DMS53 (cell line): ENCODE results near the gene CLSTN3.

Experiments used
- DNase-seq: peaks from one replicate; lab custom pipeline; 2025; lab: John Stamatoyannopoulos, UW

Gene CLSTN3

DNA sequence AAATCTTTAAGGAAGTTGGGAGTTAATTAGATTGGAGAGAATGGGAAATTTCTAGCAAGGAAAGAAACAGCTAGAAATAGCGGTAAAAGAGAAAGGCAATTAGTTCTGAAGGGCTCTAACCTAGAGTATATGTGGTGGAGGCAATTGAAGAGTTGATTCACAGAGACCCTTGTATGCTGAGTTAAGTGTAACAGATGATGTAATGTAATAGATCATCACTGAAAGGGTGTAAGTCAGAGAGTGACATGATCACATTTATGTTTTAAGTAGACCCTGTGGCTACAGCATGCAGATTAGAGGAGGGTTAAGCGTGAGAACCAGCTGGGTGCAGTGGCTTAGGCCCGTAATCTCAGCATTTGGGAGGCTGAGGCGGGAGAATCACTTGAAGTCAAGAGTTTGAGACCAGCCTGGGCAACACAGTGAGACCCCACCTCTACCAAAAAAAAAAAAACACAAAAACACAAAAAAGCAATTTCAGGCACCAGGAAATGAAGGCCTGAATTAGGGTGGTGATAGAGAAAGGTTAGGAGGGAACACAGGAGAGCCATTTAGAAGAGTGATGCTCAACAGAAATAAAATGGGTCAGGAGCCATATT is 4.4 kb upstream of the CLSTN3 start:
- no peak for DNase-seq

- DNase-seq, result no peak
These were observed 2.1 kb upstream of the CLSTN3 start for GRCh38 chr12:7127916-7128626.

- peak; percentile 42 for DNase-seq
These were observed 1.4 kb upstream of the CLSTN3 start, which contains the start of gene RBP5 for GRCh38 chr12:7128681-7129286. TSS of gene RBP5 (minus strand) at chr12:7128889. CDS start at chr12:7128775, 114 bp downstream.

GRCh38 chr12:7129287-7129871 is 792 bp upstream of the CLSTN3 start:
- DNase-seq, result peak; percentile 56

DNA sequence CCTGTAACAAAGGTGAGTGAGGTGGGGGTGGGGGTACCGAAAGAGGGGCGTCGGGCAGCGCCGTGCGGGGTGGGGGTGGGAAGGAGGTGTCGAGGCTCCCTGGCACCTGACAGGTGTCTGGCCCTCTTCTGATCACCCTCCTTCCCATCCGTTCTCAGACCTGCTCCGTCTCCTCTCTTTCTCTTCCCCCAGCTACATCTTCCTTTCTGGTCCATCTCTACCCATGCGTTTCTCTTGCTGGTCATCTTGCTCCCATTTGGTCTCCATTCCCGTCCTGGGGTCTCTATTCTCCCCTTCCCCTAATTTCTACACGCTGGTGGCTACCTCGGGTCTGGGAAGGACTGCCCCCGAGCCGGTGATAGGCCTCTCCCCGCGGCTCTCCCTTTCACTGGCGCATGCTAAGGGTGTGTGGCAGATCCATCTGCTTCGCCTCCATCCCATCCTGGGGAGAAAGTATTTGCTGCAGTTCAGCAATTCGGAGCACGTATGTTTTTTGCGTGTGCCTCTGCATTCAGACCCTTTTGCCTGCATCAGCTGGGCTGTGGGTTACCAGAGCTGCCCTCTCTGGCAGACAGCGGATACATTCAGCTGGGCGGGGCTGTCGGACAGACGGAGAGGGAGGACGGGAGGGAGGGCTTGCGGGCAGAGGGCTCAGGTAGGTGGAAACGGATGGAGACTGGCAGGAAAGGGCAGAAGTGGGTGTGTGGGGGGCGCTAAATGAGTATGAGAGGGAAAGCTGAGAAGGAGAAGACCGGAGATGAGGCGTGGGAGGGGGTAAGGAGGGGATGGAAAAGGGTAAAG is 730 bp downstream of the CLSTN3 start:
- DNase-seq, result peak; percentile 89

DNA sequence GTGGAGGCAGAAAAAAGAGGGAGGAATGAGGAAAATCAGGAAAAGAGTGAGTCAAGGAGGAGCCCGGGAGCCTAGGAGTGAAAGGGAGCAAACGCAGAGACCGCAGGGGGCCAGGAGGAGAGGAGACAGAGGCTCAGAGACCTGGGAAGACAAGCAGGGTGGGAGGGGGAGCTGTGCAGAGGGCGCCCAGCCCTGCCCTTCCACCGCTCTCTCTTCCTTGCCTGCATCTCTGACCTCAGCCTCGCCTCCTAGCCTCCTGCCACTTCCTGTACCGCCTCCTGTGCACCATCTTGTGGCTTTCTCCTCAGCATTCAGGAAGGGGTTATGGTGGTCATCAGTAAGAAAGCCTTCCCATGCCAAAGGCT is 1.3 kb downstream of the CLSTN3 start:
- peak; percentile 60 for DNase-seq

GRCh38 chr12:7134396-7135166 is 4.4 kb downstream of the CLSTN3 start:
- DNase-seq, result no peak

- no peak for DNase-seq
These were observed 5.9 kb downstream of the CLSTN3 start for GRCh38 chr12:7136071-7136470.

- no peak for DNase-seq
These were observed 6.5 kb downstream of the CLSTN3 start for GRCh38 chr12:7136676-7137075.

DNA sequence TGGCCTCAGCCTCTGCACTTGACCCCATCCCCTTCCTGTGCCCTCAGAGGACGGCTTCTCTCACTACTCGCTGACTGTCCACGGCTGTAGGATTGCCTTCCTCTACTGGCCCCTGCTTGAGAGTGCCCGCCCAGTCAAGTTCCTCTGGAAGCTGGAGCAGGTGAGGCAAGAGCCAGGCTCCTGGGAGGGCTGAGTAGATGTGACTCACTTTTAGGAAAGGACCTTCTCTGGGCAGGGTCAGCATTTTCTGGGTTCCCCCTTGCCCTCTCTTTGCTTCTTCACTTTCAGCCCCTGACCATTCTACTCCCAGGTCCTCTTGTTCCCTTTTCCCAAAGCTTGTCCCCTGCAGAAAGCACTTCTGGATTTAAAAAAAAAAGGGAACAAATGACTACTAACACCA is 7.7 kb downstream of the CLSTN3 start:
- no peak for DNase-seq

DNA sequence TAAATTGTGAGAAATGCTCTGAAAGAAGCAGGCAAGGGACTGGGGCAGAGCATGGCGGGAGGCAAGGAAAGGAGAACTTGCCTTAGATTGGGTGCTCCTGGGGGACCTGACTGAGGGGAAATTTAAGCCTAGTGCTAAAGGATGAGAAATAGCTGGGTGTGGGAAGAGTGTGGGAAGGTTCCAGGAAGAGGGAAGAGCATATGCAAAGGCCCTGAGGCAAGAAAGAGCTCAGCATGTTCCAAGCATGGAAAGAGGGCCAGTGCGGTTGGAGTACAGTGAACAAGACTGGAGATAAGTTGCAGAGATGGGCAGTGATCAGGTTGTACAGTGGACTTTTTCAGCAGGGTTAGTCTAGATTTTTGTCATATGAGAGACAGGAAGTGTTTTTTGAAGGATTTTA is 9.0 kb downstream of the CLSTN3 start:
- no peak for DNase-seq

DNA sequence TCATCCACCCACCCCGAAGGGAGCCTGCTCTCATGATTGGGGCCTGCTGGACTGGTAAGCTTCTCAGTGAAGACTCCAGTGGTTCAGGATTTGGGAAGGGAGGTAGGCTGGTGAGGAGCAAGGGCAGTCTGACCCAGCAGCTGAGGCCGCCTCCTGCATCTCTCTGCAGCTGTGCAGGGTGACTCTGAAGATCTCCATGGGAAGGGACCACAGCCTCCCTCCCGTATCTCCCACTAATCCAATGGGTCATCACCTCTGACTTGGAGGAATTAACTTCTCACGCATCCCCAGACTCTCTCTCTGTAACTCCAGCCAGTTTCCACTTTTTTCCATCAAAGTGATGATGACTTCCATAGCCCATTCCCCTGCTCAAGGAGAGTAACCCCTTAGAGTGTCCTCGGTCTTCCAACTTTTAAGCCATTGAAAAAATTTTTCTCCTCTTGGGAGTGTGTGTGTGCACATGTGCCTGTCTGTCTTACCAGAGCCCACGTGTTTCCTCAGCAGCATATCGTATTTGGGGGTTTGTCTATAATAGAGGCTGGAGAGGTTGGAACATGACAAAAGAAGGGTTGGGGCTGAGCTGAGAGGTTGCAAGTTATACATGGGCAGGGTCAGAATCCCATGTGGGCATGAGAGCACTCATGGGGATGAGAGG is 11.3 kb downstream of the CLSTN3 start:
- DNase-seq, result no peak

DNA sequence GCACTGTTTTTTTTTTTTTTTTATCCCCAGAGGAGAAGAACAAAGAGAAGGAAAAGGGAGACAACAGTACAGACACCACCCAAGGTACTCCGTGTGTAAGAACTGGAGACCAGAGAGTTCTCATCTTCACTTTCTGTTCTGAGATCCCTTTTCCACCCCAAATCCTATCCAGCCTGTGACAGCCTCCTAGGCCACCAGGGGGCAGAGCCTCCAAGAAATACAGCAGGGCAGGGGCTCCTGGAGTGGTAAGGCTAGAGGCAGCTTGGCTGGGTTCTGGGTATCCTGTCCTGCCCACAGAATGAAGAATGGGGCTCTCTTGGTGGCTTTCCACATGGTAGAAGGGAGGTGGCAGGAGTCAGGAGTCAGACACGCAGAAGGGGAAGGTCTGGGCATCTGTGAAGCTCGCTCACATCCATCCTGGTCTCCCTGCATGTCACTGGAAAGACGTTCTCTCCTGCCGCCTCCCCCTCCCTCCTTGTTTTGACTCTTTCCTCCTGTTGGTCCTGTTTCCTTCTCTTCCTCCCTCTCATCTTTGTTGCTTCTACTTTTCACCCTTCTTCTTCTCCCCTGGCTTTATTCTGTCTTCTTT is 12.0 kb downstream of the CLSTN3 start:
- peak; percentile 87 for DNase-seq

DNA sequence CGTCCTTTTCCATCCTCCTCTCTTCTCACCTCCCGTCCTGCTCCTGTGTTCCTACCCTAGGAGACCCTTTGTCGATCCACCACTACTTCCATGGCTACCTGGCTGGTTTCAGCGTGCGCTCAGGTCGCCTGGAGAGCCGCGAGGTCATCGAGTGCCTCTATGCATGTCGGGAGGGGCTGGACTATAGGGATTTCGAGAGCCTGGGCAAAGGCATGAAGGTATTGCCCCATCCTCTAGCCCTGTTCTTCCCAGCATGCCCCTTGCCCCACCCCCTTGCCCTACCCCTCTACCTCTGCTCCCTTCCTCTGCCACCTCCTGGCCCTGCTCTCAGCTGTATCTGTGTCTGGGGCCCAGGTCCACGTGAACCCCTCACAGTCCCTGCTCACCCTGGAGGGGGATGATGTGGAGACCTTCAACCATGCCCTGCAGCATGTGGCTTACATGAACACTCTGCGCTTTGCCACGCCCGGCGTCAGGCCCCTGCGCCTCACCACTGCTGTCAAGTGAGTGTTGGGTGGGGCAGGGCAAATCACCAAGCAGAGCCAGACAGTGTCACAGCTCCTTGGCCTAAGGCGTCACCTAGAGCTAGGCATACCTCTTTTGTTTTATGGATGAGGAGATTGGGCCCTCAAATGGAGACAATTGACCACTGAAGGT is 12.8 kb downstream of the CLSTN3 start:
- DNase-seq, result no peak

- DNase-seq, result no peak
These were observed 13.4 kb downstream of the CLSTN3 start for GRCh38 chr12:7143564-7143963.

DNA sequence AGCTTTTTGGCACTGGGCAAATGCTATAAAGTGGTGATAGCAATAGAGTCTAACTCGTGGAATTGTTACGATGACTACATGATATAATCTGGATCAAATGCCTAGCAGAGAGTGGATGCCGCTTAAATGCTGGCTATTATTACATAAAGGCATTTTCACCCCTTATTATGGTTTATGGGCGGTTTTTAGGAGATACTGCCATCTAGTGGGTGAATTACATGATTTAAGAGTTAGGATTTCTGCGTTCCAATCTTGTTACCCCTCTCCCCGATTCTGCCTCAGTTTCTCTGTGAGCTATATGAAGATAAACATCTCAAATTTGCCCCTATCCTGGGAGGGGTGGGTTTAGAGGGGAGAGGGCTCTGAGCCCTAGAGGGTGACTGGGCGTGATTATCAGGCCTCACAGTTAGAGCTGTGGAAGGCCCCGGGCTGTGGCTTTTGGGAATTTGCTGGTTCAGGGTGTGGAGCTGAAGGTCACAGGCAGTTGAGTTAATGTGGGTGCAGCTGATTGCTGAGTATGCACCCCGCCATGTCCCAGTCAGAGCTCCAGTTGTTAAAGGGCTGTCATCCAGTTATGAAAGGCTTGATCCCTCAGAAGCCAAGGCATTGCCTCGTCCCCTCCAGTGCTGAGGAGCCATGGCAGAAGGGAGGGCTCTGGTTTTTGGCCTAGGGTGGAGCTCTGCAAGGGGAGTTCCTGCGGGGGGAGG is 14.4 kb downstream of the CLSTN3 start:
- DNase-seq, result peak; percentile 78

DNA sequence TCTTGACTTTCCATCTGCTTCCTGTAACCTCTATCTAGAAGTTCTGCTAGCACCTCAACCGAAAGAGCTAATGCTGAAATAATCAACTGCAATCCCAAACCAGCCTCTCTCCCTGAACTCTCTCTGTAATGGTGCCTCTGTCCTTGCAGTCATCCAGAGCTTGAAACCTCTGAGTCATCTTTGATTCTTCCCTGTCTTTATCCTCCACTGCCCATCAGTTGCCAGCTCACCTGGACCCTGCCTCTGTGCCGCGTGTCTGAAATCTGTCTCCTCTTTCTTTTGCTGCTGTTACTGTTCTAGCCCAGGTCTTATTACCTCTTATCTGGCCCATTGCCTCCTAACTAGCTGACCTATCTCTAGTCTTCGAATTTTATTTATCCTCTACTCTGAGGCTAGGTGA is 15.5 kb downstream of the CLSTN3 start:
- no peak for DNase-seq

- DNase-seq, result no peak
These were observed 16.1 kb downstream of the CLSTN3 start for GRCh38 chr12:7146228-7146627.

- DNase-seq, result no peak
These were observed 16.7 kb downstream of the CLSTN3 start for GRCh38 chr12:7146906-7147305.
